Ishikawa (cell line): ENCODE measurements around the gene BLOC1S6.

Source experiments
- CEBPB ChIP-seq: IDR thresholded peaks from 2 replicates; pipeline ENCODE4 v1.6.1; 2012
- CREB1 ChIP-seq: IDR thresholded peaks from 2 replicates; pipeline ENCODE4 v1.6.1; 2012; ENCODE audit warnings: low read depth
- EGR1 ChIP-seq: IDR thresholded peaks from 2 replicates; pipeline ENCODE4 v1.6.1; 2012
- EP300 ChIP-seq: IDR thresholded peaks from 2 replicates; pipeline ENCODE4 v1.6.1; 2012; ENCODE audit warnings: borderline replicate concordance
- FOXM1 ChIP-seq: IDR thresholded peaks from 2 replicates; pipeline ENCODE4 v1.6.1; 2012; ENCODE audit warnings: low read depth, borderline replicate concordance
- NFIC ChIP-seq: IDR thresholded peaks from 2 replicates; pipeline ENCODE4 v1.6.1; 2012
- RAD21 ChIP-seq: IDR thresholded peaks from 2 replicates; pipeline ENCODE4 v1.6.1; 2012; ENCODE audit warnings: low read depth
- REST ChIP-seq: IDR thresholded peaks from 2 replicates; pipeline ENCODE4 v1.6.1; 2012; ENCODE audit warnings: low read depth, mild to moderate bottlenecking
- TAF1 ChIP-seq: IDR thresholded peaks from 2 replicates; pipeline ENCODE4 v1.6.1; 2012; ENCODE audit warnings: low read depth, mild to moderate bottlenecking
- TCF12 ChIP-seq: IDR thresholded peaks from 2 replicates; pipeline ENCODE4 v1.6.1; 2012; ENCODE audit warnings: low read depth
- TEAD4 ChIP-seq: IDR thresholded peaks from 2 replicates; pipeline ENCODE4 v1.6.1; 2012
- USF1 ChIP-seq: IDR thresholded peaks from 2 replicates; pipeline ENCODE4 v1.6.1; 2012
- YY1 ChIP-seq: IDR thresholded peaks from 2 replicates; pipeline ENCODE4 v1.6.1; 2012; ENCODE audit warnings: low read depth
- ZBTB7A ChIP-seq: IDR thresholded peaks from 2 replicates; pipeline ENCODE4 v1.6.1; 2012; ENCODE audit warnings: low read depth
- TF ChIP-seq, protein P1 (sequence below): IDR thresholded peaks from 2 replicates; pipeline ENCODE4 v1.6.1; 2012

Gene BLOC1S6

GRCh38 chr15:45654749-45655148 lies 67.6 kb downstream of the BLOC1S6 start:
- TF ChIP-seq TAF1 (no peak), TEAD4 (no peak), USF1 (no peak), EP300 (no peak), NFIC (no peak), EGR1 (no peak), CREB1 (no peak), TCF12 (no peak), ZBTB7A (no peak)
- TF ChIP-seq, protein P1, sequence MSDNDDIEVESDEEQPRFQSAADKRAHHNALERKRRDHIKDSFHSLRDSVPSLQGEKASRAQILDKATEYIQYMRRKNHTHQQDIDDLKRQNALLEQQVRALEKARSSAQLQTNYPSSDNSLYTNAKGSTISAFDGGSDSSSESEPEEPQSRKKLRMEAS, result no peak

DNA sequence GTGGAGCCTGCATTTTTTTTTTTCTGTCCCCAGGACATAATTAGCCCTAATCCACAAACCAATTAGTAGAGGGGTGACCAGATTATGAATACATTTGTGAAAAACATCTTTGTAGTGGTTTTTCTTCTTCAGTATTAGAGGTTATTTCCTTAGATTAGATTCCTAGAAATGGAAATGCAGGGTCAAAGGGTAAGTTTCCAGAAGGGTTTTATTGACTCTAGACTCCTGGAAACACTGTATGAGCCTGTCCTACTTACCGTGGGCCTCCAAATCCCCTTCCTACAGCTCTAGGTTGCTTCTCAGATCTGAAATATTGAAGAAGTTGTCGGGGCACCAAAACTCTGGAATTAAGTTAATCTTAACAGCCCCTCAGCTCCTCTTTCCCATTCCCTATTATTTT lies 70.1 kb downstream of the BLOC1S6 start:
- TF ChIP-seq NFIC (no peak), CEBPB (no peak), ZBTB7A (no peak), YY1 (no peak), CREB1 (no peak), TCF12 (no peak), TEAD4 (no peak), EP300 (no peak), TAF1 (no peak)
- TF ChIP-seq, protein P1, result no peak

DNA sequence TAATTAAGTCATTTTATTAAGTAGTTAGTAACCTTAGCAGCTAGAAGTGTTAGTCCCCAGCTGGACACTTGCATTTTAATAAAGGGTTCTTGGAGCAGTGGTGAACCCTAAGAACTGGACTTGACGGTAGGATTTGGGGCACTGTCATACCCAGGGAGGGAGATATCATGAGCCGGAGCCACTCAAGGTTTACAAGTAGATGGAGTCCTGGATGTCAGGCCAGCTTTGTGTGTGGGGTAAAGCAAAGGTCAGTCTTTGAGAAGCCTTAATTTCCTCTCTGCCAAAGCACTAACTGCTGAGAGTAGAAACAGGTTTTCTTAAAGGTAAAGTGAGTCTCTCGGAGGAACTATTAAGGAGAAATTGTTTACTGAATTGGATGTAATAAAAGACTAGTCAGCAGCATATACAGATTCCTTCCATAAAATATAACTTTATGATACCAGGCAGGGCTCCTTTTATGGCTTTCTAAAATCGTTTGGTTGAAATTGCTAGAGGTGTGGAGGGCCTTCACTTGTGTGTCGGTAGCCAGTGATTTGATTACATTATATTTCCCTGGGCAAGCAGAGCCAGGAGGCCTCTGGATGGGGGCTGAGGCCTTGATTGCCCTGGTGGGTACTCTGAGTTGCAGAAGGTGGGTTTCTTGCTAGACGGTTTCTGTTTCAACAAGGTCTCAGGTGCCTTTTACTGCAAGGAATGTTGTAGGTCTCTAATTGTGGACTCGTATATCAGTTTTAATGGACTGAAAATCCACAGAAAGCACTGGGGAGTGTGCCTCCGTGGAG lies 70.8 kb downstream of the BLOC1S6 start:
- TF ChIP-seq USF1 (no peak), EP300 (no peak), REST (no peak), CEBPB (no peak), RAD21 (no peak), YY1 (no peak), CREB1 (no peak), NFIC (no peak), TAF1 (no peak), TEAD4 (no peak), TCF12 (no peak), FOXM1 (no peak), ZBTB7A (no peak), EGR1 (no peak)
- TF ChIP-seq, protein P1, result no peak
